A673 (cell line): ENCODE data around the gene CD180. TPM values are rescaled to one million over a fixed set of nuclear protein-coding genes. Genes with fewer than 3 reads are reported as not detected.

ENCODE experiments used
- BruUV-seq: library from RNA; stranded (reverse); fragments of 400-500 nt; replicated peaks from 2 replicates; lab custom pipeline; 2021; lab: Mats Ljungman, UMichigan
- CTCF ChIA-PET: fragments of 300-600 bp; sonication (Branson Sonifier 250); formaldehyde crosslinking; loops from one replicate; lab custom pipeline; 2022; ENCODE audit warnings: antibody characterized with exemption; lab: Charles Lee
- POLR2A ChIA-PET: fragments of 300-600 bp; sonication (Branson Sonifier 250); formaldehyde crosslinking; loops from one replicate; lab custom pipeline; 2022; ENCODE audit warnings: antibody characterized with exemption; ENCODE audit not compliant: low non-redundant PET; lab: Charles Lee
- DNase-seq: peaks from one replicate; pipeline ENCODE4 v3.0.0-alpha.2; 2015; ENCODE audit warnings: low spot score
- H3K27ac ChIP-seq: fragments of 200-600 bp; sonication (generic); 2 replicates; pipeline ENCODE4 v1.5.1; 2016; ENCODE audit warnings: mixed run types, low read depth, mild to moderate bottlenecking, mixed read lengths, antibody characterized with exemption, low read length; ENCODE audit not compliant: poor library complexity, severe bottlenecking
- H3K27me3 ChIP-seq: fragments of 200-600 bp; sonication (generic); replicated peaks from 2 replicates; pipeline ENCODE4 v1.6.1; 2017; ENCODE audit warnings: mixed run types, low read depth, mild to moderate bottlenecking, mixed read lengths, antibody characterized with exemption, low read length; ENCODE audit not compliant: insufficient read depth, poor library complexity
- H3K36me3 ChIP-seq: fragments of 200-600 bp; sonication (generic); 2 replicates; pipeline ENCODE4 v1.6.1; 2016; ENCODE audit warnings: mixed run types, mild to moderate bottlenecking, mixed read lengths, antibody characterized with exemption, low read length; ENCODE audit not compliant: insufficient read depth, poor library complexity, severe bottlenecking
- H3K4me1 ChIP-seq: fragments of 200-600 bp; sonication (generic); 2 replicates; pipeline ENCODE4 v1.6.1; 2017; ENCODE audit warnings: mixed run types, mild to moderate bottlenecking, mixed read lengths, antibody characterized with exemption, low read length; ENCODE audit not compliant: insufficient read depth, poor library complexity, severe bottlenecking
- H3K4me3 ChIP-seq: fragments of 200-600 bp; sonication (generic); 2 replicates; pipeline ENCODE4 v1.5.1; 2016; ENCODE audit warnings: low read depth, mixed run types, mild to moderate bottlenecking, mixed read lengths, low read length; ENCODE audit not compliant: poor library complexity, severe bottlenecking
- H3K9me3 ChIP-seq: fragments of 200-600 bp; sonication (generic); 2 replicates; pipeline ENCODE4 v1.6.1; 2016; ENCODE audit warnings: mixed run types, low read depth, mild to moderate bottlenecking, mixed read lengths, antibody characterized with exemption, low read length; ENCODE audit not compliant: poor library complexity, severe bottlenecking
- EZH2 ChIP-seq: fragments of 200-600 bp; sonication (generic); IDR thresholded peaks from 2 replicates; pipeline ENCODE4 v1.6.1; 2017; ENCODE audit warnings: borderline replicate concordance, low read depth, mild to moderate bottlenecking, mixed read lengths, antibody characterized with exemption, low read length; ENCODE audit not compliant: poor library complexity, severe bottlenecking
- intact Hi-C: fragments of 100-400 bp; cut with micrococcal nuclease; formaldehyde crosslinking; loops from one replicate; pipeline ENCODE4 v1.10.0; 2022; ENCODE audit not compliant: unreplicated experiment
- total RNA-seq: library from RNA; stranded (reverse); gene quantifications from 2 replicates; pipeline ENCODE4 v1.2.3, GENCODE V29; 2021
- TF ChIP-seq, protein P1 (sequence below): fragments of 300-800, 200-600 bp; sonication (generic); conservative IDR thresholded peaks from 2 replicates; pipeline ENCODE4 v1.5.1; 2017; ENCODE audit warnings: low read depth, mild to moderate bottlenecking, antibody characterized with exemption, low read length, moderate library complexity, mixed read lengths

The CD180 gene
- total RNA-seq, 1 experiment from 2014 or later = not detected

DNA sequence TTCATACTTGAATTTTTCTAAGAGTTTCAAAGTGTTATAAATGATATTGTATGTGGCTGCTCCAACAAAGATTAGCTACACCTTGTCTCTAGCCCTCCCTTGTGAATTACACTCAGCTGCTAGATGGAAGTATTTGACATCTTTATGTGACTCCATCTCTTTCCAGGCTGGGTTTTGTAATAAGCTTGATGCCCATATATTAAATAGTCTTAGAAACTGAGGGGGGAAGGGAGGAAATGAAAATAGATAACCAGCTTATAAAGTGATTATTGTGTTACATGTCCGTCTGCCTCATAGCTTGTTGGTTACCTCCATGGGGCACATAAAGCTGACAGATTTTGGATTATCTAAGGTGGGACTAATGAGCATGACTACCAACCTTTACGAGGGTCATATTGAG, 63.4 kb downstream of the CD180 start:
- Histone ChIP-seq H3K9me3 (no peaks in the 10 kb centered on the region), H3K36me3 (no peaks in the 10 kb centered on the region), H3K27me3 (no peaks in the 10 kb centered on the region), H3K27ac (no peak overlapping the region), H3K4me3 (no peak overlapping the region), H3K4me1 (no peaks in the 10 kb centered on the region)
- TF ChIP-seq EZH2 = no peak
- TF ChIP-seq, protein P1, sequence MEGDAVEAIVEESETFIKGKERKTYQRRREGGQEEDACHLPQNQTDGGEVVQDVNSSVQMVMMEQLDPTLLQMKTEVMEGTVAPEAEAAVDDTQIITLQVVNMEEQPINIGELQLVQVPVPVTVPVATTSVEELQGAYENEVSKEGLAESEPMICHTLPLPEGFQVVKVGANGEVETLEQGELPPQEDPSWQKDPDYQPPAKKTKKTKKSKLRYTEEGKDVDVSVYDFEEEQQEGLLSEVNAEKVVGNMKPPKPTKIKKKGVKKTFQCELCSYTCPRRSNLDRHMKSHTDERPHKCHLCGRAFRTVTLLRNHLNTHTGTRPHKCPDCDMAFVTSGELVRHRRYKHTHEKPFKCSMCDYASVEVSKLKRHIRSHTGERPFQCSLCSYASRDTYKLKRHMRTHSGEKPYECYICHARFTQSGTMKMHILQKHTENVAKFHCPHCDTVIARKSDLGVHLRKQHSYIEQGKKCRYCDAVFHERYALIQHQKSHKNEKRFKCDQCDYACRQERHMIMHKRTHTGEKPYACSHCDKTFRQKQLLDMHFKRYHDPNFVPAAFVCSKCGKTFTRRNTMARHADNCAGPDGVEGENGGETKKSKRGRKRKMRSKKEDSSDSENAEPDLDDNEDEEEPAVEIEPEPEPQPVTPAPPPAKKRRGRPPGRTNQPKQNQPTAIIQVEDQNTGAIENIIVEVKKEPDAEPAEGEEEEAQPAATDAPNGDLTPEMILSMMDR = no peak
- DNase-seq = no peak
- ChIA-PET CTCF (no interaction called here), POLR2A (no interaction called here)
- no TSS peak for BruUV-seq
- intact Hi-C loops = no loop called here

GRCh38 chr5:67129768-67130167, 66.8 kb downstream of the CD180 start:
- CTCF ChIA-PET = no interaction called here
- TF ChIP-seq, protein P1 = no peak
- no peak for TF ChIP-seq EZH2
- intact Hi-C loops = no loop called here
- no peak overlapping the region for H3K27ac ChIP-seq
- POLR2A ChIA-PET = no interaction called here
- no peaks in the 10 kb centered on the region for H3K27me3 ChIP-seq
- no peak for DNase-seq
- H3K9me3 ChIP-seq = no peaks in the 10 kb centered on the region
- H3K4me1 ChIP-seq = no peaks in the 10 kb centered on the region
- no TSS peak for BruUV-seq
- no peaks in the 10 kb centered on the region for H3K36me3 ChIP-seq
- no peak overlapping the region for H3K4me3 ChIP-seq
